WTC11 (cell line): ENCODE data around the gene BASP1. TPM values are rescaled to one million over a fixed set of nuclear protein-coding genes. Genes with fewer than 3 reads are reported as not detected.

Source experiments
- ATAC-seq: fragments of 200-7000 bp; cut with Tn5 transposase; 2 replicates; pipeline ENCODE4 v1.10.0; 2021; ENCODE audit warnings: mild to moderate bottlenecking, moderate library complexity
- CTCF ChIA-PET: fragments of 300-600 bp; sonication (Branson Sonifier 250); formaldehyde crosslinking; loops from one replicate; lab custom pipeline; 2021; ENCODE audit warnings: antibody characterized with exemption; lab: Charles Lee
- POLR2A ChIA-PET: fragments of 350-600 bp; sonication (Branson Sonifier 250); formaldehyde crosslinking; loops from one replicate; lab custom pipeline; 2021; ENCODE audit warnings: antibody characterized with exemption; lab: Charles Lee
- DNase-seq: peaks from one replicate; pipeline ENCODE4 v3.0.0; 2021; ENCODE audit warnings: low spot score
- H3K27ac Mint-ChIP-seq: 2 replicates; pipeline ENCODE4 v1.8.0; 2021; ENCODE audit warnings: mixed read lengths
- H3K27me3 Mint-ChIP-seq: 2 replicates; pipeline ENCODE4 v1.8.0; 2021; ENCODE audit warnings: low read depth, mild to moderate bottlenecking, moderate library complexity, mixed read lengths
- H3K36me3 Mint-ChIP-seq: 2 replicates; pipeline ENCODE4 v1.8.0; 2021; ENCODE audit warnings: mixed read lengths
- H3K4me1 Mint-ChIP-seq: 2 replicates; pipeline ENCODE4 v1.8.0; 2022; ENCODE audit warnings: mixed read lengths
- H3K4me3 Mint-ChIP-seq: 2 replicates; pipeline ENCODE4 v1.8.0; 2021; ENCODE audit warnings: mild to moderate bottlenecking, moderate library complexity, mixed read lengths
- H3K9me3 Mint-ChIP-seq: 2 replicates; pipeline ENCODE4 v1.8.0; 2021; ENCODE audit warnings: mixed read lengths
- ATF3 ChIP-seq: sonication (generic); formaldehyde crosslinking; conservative IDR thresholded peaks from 2 replicates; pipeline ENCODE4 v1.8.1; 2022; ENCODE audit warnings: mild to moderate bottlenecking, missing genetic modification reagents
- CREM ChIP-seq: sonication (generic); formaldehyde crosslinking; IDR thresholded peaks from 2 replicates; pipeline ENCODE4 v1.8.1; 2022; ENCODE audit warnings: mild to moderate bottlenecking, missing genetic modification reagents, moderate library complexity
- ELF4 ChIP-seq: sonication (generic); formaldehyde crosslinking; IDR thresholded peaks from 2 replicates; pipeline ENCODE4 v1.8.1; 2022; ENCODE audit warnings: low read depth, mild to moderate bottlenecking, moderate library complexity, missing genetic modification reagents
- ERG ChIP-seq: fragments of 250-450 bp; sonication (Bioruptor Pico); IDR thresholded peaks from 2 replicates; pipeline ENCODE4 v1.8.0; 2021; ENCODE audit warnings: mild to moderate bottlenecking
- FOXK1 ChIP-seq: sonication (generic); formaldehyde crosslinking; IDR thresholded peaks from 2 replicates; pipeline ENCODE4 v1.8.0; 2022; ENCODE audit warnings: mild to moderate bottlenecking, moderate library complexity, missing genetic modification reagents
- IRF1 ChIP-seq: sonication (generic); formaldehyde crosslinking; IDR thresholded peaks from 2 replicates; pipeline ENCODE4 v1.8.0; 2023; ENCODE audit warnings: missing genetic modification reagents
- KAT7 ChIP-seq: sonication (generic); formaldehyde crosslinking; IDR thresholded peaks from 2 replicates; pipeline ENCODE4 v1.8.1; 2023; ENCODE audit warnings: missing genetic modification reagents, mild to moderate bottlenecking, borderline replicate concordance
- MXD4 ChIP-seq: fragments of 250-450 bp; sonication (Bioruptor Pico); IDR thresholded peaks from 2 replicates; pipeline ENCODE4 v1.8.0; 2021; ENCODE audit warnings: mild to moderate bottlenecking, moderate library complexity, borderline replicate concordance
- NFE2L1 ChIP-seq: sonication (generic); formaldehyde crosslinking; IDR thresholded peaks from 2 replicates; pipeline ENCODE4 v1.8.1; 2023; ENCODE audit warnings: missing genetic modification reagents
- SMAD3 ChIP-seq: sonication (generic); formaldehyde crosslinking; IDR thresholded peaks from 2 replicates; pipeline ENCODE4 v1.8.0; 2022; ENCODE audit warnings: missing genetic modification reagents, mild to moderate bottlenecking, borderline replicate concordance
- SP1 ChIP-seq: sonication (generic); formaldehyde crosslinking; conservative IDR thresholded peaks from 2 replicates; pipeline ENCODE4 v1.8.1; 2022; ENCODE audit warnings: missing genetic modification reagents
- ZMAT4 ChIP-seq: fragments of 250-450 bp; sonication (Bioruptor Pico); IDR thresholded peaks from 2 replicates; pipeline ENCODE4 v1.9.0; 2021; ENCODE audit warnings: mild to moderate bottlenecking
- ZNF219 ChIP-seq: sonication (generic); formaldehyde crosslinking; IDR thresholded peaks from 2 replicates; pipeline ENCODE4 v1.8.0; 2023; ENCODE audit warnings: missing genetic modification reagents, mild to moderate bottlenecking, borderline replicate concordance
- ZNF232 ChIP-seq: sonication (generic); formaldehyde crosslinking; IDR thresholded peaks from 2 replicates; pipeline ENCODE4 v1.8.0; 2022; ENCODE audit warnings: mild to moderate bottlenecking, missing genetic modification reagents
- ZNF423 ChIP-seq: fragments of 250-450 bp; sonication (Bioruptor Pico); IDR thresholded peaks from 2 replicates; pipeline ENCODE4 v2.1.2; 2022; ENCODE audit warnings: mild to moderate bottlenecking, moderate library complexity
- total RNA-seq: library from RNA; stranded (reverse); gene quantifications from 3 replicates; pipeline ENCODE4 v1.2.3, GENCODE V29; 2021
- TF ChIP-seq, protein P1 (sequence below): sonication (generic); formaldehyde crosslinking; IDR thresholded peaks from 2 replicates; pipeline ENCODE4 v1.8.1; 2023; ENCODE audit warnings: mild to moderate bottlenecking, missing genetic modification reagents, borderline replicate concordance
- TF ChIP-seq, protein P2 (sequence below): sonication (generic); formaldehyde crosslinking; IDR thresholded peaks from 2 replicates; pipeline ENCODE4 v1.8.0; 2022; ENCODE audit warnings: mild to moderate bottlenecking, missing genetic modification reagents
- TF ChIP-seq, protein P3 (sequence below): sonication (generic); formaldehyde crosslinking; IDR thresholded peaks from 2 replicates; pipeline ENCODE4 v1.8.0; 2022; ENCODE audit warnings: mild to moderate bottlenecking, missing genetic modification reagents
- TF ChIP-seq, protein P4 (sequence below): sonication (generic); formaldehyde crosslinking; IDR thresholded peaks from 2 replicates; pipeline ENCODE4 v1.8.1; 2023; ENCODE audit warnings: mild to moderate bottlenecking, missing genetic modification reagents

Gene BASP1
- total RNA-seq, 1 experiment from 2014 or later, result 108 TPM

- TF ChIP-seq, protein P1, sequence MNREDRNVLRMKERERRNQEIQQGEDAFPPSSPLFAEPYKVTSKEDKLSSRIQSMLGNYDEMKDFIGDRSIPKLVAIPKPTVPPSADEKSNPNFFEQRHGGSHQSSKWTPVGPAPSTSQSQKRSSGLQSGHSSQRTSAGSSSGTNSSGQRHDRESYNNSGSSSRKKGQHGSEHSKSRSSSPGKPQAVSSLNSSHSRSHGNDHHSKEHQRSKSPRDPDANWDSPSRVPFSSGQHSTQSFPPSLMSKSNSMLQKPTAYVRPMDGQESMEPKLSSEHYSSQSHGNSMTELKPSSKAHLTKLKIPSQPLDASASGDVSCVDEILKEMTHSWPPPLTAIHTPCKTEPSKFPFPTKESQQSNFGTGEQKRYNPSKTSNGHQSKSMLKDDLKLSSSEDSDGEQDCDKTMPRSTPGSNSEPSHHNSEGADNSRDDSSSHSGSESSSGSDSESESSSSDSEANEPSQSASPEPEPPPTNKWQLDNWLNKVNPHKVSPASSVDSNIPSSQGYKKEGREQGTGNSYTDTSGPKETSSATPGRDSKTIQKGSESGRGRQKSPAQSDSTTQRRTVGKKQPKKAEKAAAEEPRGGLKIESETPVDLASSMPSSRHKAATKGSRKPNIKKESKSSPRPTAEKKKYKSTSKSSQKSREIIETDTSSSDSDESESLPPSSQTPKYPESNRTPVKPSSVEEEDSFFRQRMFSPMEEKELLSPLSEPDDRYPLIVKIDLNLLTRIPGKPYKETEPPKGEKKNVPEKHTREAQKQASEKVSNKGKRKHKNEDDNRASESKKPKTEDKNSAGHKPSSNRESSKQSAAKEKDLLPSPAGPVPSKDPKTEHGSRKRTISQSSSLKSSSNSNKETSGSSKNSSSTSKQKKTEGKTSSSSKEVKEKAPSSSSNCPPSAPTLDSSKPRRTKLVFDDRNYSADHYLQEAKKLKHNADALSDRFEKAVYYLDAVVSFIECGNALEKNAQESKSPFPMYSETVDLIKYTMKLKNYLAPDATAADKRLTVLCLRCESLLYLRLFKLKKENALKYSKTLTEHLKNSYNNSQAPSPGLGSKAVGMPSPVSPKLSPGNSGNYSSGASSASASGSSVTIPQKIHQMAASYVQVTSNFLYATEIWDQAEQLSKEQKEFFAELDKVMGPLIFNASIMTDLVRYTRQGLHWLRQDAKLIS (CRISPR knock-in tag), result no peak
- TF ChIP-seq CREM (CRISPR knock-in tag) (no peak), FOXK1 (CRISPR knock-in tag) (no peak), ZNF219 (CRISPR knock-in tag) (no peak), SP1 (no peak)
- TF ChIP-seq, all 79 proteins: peak for 0
Measured at GRCh38 chr5:17180330-17180843, 37.0 kb upstream of the BASP1 start (continued).

- Mint-ChIP-seq H3K4me1 (no peaks in the 10 kb centered on the region), H3K27me3 (no peaks in the 10 kb centered on the region), H3K4me3 (no peak overlapping the region), H3K9me3 (no peaks in the 10 kb centered on the region; the same call in 1 of the 2 replicates), H3K36me3 (no peaks in the 10 kb centered on the region)
- POLR2A ChIA-PET, result no interaction called here
- no peak for DNase-seq
- TF ChIP-seq ZNF423, result no peak
- TF ChIP-seq ELF4 (CRISPR knock-in tag), result no peak
- no peak for TF ChIP-seq ZMAT4
- no peak for TF ChIP-seq IRF1
- TF ChIP-seq ZNF232, result no peak
- TF ChIP-seq, protein P2, sequence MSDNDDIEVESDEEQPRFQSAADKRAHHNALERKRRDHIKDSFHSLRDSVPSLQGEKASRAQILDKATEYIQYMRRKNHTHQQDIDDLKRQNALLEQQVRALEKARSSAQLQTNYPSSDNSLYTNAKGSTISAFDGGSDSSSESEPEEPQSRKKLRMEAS (CRISPR knock-in tag), result no peak
- no peak for TF ChIP-seq MXD4
- TF ChIP-seq NFE2L1 (CRISPR knock-in tag), result no peak
- no peak for TF ChIP-seq SMAD3 (CRISPR knock-in tag)
- TF ChIP-seq KAT7 (CRISPR knock-in tag), result no peak
- TF ChIP-seq ERG (CRISPR knock-in tag), result no peak
- TF ChIP-seq, protein P3, sequence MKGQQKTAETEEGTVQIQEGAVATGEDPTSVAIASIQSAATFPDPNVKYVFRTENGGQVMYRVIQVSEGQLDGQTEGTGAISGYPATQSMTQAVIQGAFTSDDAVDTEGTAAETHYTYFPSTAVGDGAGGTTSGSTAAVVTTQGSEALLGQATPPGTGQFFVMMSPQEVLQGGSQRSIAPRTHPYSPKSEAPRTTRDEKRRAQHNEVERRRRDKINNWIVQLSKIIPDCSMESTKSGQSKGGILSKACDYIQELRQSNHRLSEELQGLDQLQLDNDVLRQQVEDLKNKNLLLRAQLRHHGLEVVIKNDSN (CRISPR knock-in tag), result no peak
- TF ChIP-seq, protein P4, sequence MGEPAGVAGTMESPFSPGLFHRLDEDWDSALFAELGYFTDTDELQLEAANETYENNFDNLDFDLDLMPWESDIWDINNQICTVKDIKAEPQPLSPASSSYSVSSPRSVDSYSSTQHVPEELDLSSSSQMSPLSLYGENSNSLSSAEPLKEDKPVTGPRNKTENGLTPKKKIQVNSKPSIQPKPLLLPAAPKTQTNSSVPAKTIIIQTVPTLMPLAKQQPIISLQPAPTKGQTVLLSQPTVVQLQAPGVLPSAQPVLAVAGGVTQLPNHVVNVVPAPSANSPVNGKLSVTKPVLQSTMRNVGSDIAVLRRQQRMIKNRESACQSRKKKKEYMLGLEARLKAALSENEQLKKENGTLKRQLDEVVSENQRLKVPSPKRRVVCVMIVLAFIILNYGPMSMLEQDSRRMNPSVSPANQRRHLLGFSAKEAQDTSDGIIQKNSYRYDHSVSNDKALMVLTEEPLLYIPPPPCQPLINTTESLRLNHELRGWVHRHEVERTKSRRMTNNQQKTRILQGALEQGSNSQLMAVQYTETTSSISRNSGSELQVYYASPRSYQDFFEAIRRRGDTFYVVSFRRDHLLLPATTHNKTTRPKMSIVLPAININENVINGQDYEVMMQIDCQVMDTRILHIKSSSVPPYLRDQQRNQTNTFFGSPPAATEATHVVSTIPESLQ (CRISPR knock-in tag), result no peak
- no peak for TF ChIP-seq ATF3
- TF ChIP-seq, all 79 proteins: peak for 0
- CTCF ChIA-PET, result interaction anchor here (1.0 kb wide), 1 partner anchor 390 kb away, joined by 5 read pairs; no protein-coding TSS in a partner anchor
- no peak overlapping the region for H3K27ac Mint-ChIP-seq
- no peak for ATAC-seq
Measured at GRCh38 chr5:17180864-17181723, 36.3 kb upstream of the BASP1 start.
